Ascending aorta (tissue), 2 donors: ENCODE data around the gene ANKRD39. TPM values are rescaled to one million over a fixed set of nuclear protein-coding genes. Genes with fewer than 3 reads are reported as not detected.

Experiments
- DNase-seq, 2 donors: peaks; one replicate each; pipeline ENCODE4 v3.0.0-alpha.2; 2019; ENCODE audit warnings: low spot score in 2 of 2
- H3K27ac ChIP-seq, 2 donors: fragments of 200-600 bp; sonication (generic); one replicate each; pipeline ENCODE4 v1.5.1; 2016 to 2017; ENCODE audit warnings: mild to moderate bottlenecking in 1 of 2
- H3K27me3 ChIP-seq: fragments of 200-600 bp; sonication (generic); one replicate; pipeline ENCODE4 v1.5.1; 2017
- H3K36me3 ChIP-seq, 2 donors: fragments of 200-600 bp; sonication (generic); one replicate each; pipeline ENCODE4 v1.5.1; 2016
- H3K4me1 ChIP-seq, 2 donors: fragments of 200-600 bp; sonication (generic); one replicate each; pipeline ENCODE4 v1.5.1; 2016 to 2017; ENCODE audit warnings: mild to moderate bottlenecking in 1 of 2
- H3K4me3 ChIP-seq, 2 donors: fragments of 200-600 bp; sonication (generic); one replicate each; pipeline ENCODE4 v1.5.1; 2016 to 2017; ENCODE audit warnings: mild to moderate bottlenecking in 1 of 2
- H3K9me3 ChIP-seq, 2 donors: fragments of 200-600 bp; sonication (generic); one replicate each; pipeline ENCODE4 v1.5.1; 2016
- CTCF ChIP-seq, 3 experiments: fragments of 200-600 bp in 2 of 3; fragments of 450-650 bp in 1 of 3; sonication (generic) in 2 of 3; IDR thresholded peaks; one replicate each; pipeline ENCODE4 v1.5.1; 2016 to 2019; ENCODE audit warnings: antibody characterized with exemption in 3 of 3, mild to moderate bottlenecking in 1 of 3, moderate library complexity in 1 of 3
- intact Hi-C: fragments of 100-400 bp; cut with DNase I; formaldehyde crosslinking; loops from one replicate; pipeline ENCODE4 v1.15.1; 2023
- total RNA-seq: library from RNA; depleted of rRNA; stranded (reverse); fragments of >200 nt; gene quantifications from one replicate; pipeline ENCODE4 v1.1.0, GENCODE V29; 2016

The ANKRD39 gene
- total RNA-seq, 1 donor from 2014 or later = 2.3 TPM

DNA sequence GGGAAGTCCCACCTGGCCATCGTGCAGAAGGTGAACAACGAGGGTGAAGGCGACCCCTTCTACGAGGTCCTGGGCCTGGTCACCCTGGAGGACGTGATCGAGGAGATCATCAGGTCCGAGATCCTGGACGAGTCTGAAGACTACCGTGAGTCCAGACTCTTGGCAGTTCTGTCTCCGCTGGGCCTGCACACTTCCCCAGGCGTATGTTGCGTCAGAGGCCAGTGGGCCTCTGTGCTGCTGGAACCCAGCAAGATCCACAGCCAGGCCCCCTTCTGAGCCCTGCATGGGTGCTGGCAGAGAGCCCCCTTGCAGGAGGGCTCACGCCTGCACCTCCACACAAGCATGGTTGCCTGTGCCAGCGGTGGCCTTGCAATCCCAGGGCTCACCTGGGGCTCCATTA lies 32.8 kb downstream of the ANKRD39 start:
- Histone ChIP-seq H3K36me3 (peaks cover 43 to 51% of the 10 kb centered on the region in 2 donors), H3K27me3 (no peaks in the 10 kb centered on the region), H3K9me3 (no peaks in the 10 kb centered on the region), H3K27ac (no peak overlapping the region), H3K4me3 (no peak overlapping the region), H3K4me1 (peaks cover 0 to 3% of the 10 kb centered on the region in 2 donors)
- intact Hi-C loops = no loop called here
- no peak for TF ChIP-seq CTCF (IDR thresholded peaks at IDR 0.05)
- DNase-seq = no peak

GRCh38 chr2:96824079-96824870 lies 33.5 kb downstream of the ANKRD39 start:
- Histone ChIP-seq H3K36me3 (peaks cover 37 to 44% of the 10 kb centered on the region in 2 donors), H3K4me3 (no peak overlapping the region), H3K27ac (no peak overlapping the region)

DNA sequence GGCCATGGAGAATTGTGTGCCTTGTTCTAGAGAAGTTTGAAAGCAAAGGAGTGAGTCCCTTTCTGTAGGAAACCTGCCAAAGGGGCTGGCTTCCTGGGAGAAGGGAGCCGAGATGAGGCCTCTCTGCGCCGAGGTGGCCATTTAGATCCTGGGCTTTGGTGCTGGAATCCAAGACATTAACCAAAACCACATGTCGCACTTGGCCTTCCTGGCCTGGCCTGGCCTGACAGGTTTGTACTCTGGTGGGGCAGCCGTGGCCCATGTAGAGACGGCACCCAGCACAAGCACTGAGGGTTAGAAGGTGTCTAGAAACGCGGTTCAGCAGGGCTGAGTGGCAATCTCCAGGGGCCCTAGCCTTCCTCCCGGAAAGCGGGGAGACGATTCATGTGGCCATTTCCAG lies 34.6 kb downstream of the ANKRD39 start:
- Histone ChIP-seq H3K27ac (no peak overlapping the region), H3K9me3 (no peaks in the 10 kb centered on the region), H3K27me3 (no peaks in the 10 kb centered on the region), H3K4me3 (no peak overlapping the region), H3K4me1 (peaks cover 6 to 21% of the 10 kb centered on the region in 2 donors), H3K36me3 (peaks cover 26 to 33% of the 10 kb centered on the region in 2 donors)
- no peak for DNase-seq
- intact Hi-C loops = no loop called here
- no peak for TF ChIP-seq CTCF (IDR thresholded peaks at IDR 0.05)

More at GRCh38 chr2:96824079-96824870, 33.5 kb downstream of the ANKRD39 start:
- H3K27me3 ChIP-seq = no peaks in the 10 kb centered on the region
- no peak for DNase-seq
- H3K9me3 ChIP-seq = no peaks in the 10 kb centered on the region
- TF ChIP-seq CTCF (IDR thresholded peaks at IDR 0.05) = no peak
- intact Hi-C loops = no loop called here
- peaks cover under 1 to 11% of the 10 kb centered on the region in 2 donors for H3K4me1 ChIP-seq

DNA sequence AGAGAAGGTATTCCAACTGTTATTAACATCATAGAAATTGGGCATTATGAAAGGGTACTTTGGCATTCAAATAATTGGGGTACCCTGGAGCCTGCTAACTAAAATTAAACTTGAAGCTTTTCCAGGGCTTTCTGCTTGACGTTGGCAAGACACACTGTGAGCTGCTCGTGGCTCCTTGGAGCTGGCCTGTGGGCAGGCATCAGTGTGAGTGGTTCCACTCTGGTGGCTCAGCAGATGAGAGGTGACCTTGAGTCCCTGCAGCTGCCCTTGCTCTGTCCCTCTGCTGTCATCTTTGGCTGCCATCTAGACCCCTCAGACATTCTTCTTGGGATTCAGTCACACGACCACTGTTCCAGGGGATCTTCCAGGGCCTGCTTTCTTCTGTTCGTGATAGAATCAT lies 35.0 kb downstream of the ANKRD39 start:
- Histone ChIP-seq H3K9me3 (no peaks in the 10 kb centered on the region), H3K27ac (no peak overlapping the region), H3K4me3 (no peak overlapping the region), H3K36me3 (peaks cover 22 to 29% of the 10 kb centered on the region in 2 donors), H3K27me3 (no peaks in the 10 kb centered on the region), H3K4me1 (peaks cover 6 to 26% of the 10 kb centered on the region in 2 donors)
- DNase-seq = no peak
- TF ChIP-seq CTCF (IDR thresholded peaks at IDR 0.05) = no peak
- intact Hi-C loops = no loop called here

GRCh38 chr2:96821113-96821675 lies 36.6 kb downstream of the ANKRD39 start:
- H3K27ac ChIP-seq = no peak overlapping the region
- no peaks in the 10 kb centered on the region for H3K9me3 ChIP-seq
- peaks cover 15 to 17% of the 10 kb centered on the region in 2 donors for H3K36me3 ChIP-seq
- peaks cover 12 to 33% of the 10 kb centered on the region in 2 donors for H3K4me1 ChIP-seq
- intact Hi-C loops = no loop called here
- no peaks in the 10 kb centered on the region for H3K27me3 ChIP-seq
- DNase-seq = no peak
- no peak overlapping the region for H3K4me3 ChIP-seq
- TF ChIP-seq CTCF (IDR thresholded peaks at IDR 0.05) = no peak
